Measurements from ENCODE around the gene FOXG1.

The FOXG1 gene

DNA sequence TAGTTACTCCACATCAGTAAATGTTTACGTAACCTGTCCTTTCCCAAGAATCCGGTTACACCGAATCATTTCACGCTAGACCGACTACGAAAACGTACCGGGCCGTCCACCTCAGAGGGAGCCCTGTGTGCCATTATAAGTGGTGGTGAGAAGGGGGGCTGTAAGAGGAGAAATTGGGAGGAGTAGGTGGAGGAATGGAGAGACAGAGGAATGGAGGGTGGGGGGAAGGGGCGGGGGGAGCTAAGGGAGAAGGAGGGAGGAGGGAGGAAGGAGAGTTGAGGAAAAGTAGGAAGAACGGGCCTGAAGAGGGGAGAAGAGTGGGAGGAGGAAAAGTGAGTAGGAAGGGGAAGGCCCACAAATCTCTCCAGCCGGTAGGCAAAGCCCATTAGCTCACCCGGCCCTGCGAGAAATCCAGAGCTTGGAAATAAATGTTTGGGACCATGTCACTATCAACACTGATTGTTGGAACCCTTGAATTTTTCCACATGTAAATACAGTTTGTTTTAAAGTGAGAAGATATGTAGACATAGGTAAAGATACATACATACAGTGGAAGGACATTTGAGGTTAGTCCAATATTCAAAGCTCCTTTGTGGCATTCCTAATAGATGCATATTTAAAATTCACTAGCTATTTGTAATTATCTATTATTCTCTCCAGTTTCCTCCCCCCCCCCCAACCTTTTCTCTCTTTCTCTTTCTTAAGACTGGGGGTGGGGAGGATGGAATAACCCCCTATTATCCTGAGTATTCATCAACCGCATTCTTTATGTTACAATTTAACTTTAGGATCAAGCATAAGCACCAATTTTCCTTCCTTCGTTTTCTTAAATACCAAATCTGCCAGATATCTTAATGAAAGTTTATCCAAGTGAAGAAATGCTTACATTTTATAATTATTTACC lies 2.1 kb upstream of the FOXG1 start:
- no peak for ATAC-seq (ENCODE audit: insufficient read depth, low read depth)
- no peak for DNase-seq
- H4K20me1 ChIP-seq (ENCODE audit: insufficient read depth, low read length): no peaks in the 10 kb centered on the region
- peaks cover 3% of the 10 kb centered on the region for H3K9me3 ChIP-seq (ENCODE audit: insufficient read depth, low read length, severe bottlenecking)
- no peaks in the 10 kb centered on the region for H3K36me3 ChIP-seq (ENCODE audit: insufficient read depth, low read length)
- H3K79me2 ChIP-seq (ENCODE audit: insufficient read depth, low read length): no peaks in the 10 kb centered on the region
- H2AFZ ChIP-seq (ENCODE audit: low read depth, low read length): no peak overlapping the region
- H3K4me3 ChIP-seq (ENCODE audit: low read depth in 1 of 2, low read length in 2 of 2): no peak overlapping the region
- H3K4me1 ChIP-seq (ENCODE audit: insufficient read depth, low read length): no peaks in the 10 kb centered on the region
- H3K27me3 ChIP-seq (ENCODE audit: insufficient read depth, low read length, poor library complexity): no peaks in the 10 kb centered on the region
- no peak overlapping the region for H3K27ac ChIP-seq (ENCODE audit: low read length)
- TF ChIP-seq, protein P1, sequence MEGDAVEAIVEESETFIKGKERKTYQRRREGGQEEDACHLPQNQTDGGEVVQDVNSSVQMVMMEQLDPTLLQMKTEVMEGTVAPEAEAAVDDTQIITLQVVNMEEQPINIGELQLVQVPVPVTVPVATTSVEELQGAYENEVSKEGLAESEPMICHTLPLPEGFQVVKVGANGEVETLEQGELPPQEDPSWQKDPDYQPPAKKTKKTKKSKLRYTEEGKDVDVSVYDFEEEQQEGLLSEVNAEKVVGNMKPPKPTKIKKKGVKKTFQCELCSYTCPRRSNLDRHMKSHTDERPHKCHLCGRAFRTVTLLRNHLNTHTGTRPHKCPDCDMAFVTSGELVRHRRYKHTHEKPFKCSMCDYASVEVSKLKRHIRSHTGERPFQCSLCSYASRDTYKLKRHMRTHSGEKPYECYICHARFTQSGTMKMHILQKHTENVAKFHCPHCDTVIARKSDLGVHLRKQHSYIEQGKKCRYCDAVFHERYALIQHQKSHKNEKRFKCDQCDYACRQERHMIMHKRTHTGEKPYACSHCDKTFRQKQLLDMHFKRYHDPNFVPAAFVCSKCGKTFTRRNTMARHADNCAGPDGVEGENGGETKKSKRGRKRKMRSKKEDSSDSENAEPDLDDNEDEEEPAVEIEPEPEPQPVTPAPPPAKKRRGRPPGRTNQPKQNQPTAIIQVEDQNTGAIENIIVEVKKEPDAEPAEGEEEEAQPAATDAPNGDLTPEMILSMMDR (IDR thresholded peaks at IDR 0.05; ENCODE audit: borderline replicate concordance, extremely low read depth, low read length, poor library complexity, severe bottlenecking): no peak
- TF ChIP-seq EZH2 (IDR thresholded peaks at IDR 0.05; ENCODE audit: borderline replicate concordance, low read depth, low read length, severe bottlenecking): no peak
- H3K9ac ChIP-seq (ENCODE audit: low read depth, low read length): no peak overlapping the region
- H3K4me2 ChIP-seq (ENCODE audit: insufficient read depth, low read length): no peak overlapping the region

DNA sequence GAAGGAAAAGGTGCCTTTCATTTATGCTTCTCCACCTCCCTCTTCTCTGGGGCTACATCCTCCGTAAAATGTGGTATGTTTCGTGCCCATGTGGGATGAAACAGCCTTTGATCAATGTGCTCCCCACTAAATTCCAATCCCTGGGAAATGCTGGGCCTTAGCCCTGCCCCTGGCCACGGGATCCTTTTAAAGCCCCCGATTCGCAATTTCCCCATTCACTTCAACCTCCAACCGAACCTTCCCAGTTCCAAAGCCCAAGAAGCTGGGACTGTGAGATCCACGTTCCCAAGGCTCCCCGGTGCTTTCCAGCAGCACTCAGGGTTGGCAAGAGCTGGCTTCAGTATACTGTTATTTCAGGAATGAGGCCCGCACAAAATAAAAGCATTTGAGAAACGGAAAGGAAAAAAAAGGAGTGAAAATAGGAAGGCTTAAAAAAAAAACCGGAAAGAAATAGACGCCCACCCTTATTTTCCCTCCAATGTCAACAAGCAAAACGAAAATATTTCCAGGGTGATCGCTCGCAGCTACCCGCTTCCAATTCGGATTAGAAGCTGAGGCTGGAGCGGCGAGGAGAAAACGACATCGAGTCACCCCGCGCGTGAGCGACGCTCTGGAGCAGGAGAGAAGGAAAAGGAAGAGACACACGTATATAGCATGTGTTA lies 1.3 kb upstream of the FOXG1 start:
- Histone ChIP-seq H3K27me3 (ENCODE audit: insufficient read depth, low read length, poor library complexity) (no peaks in the 10 kb centered on the region), H4K20me1 (ENCODE audit: insufficient read depth, low read length) (no peaks in the 10 kb centered on the region), H3K36me3 (ENCODE audit: insufficient read depth, low read length) (no peaks in the 10 kb centered on the region), H3K4me2 (ENCODE audit: insufficient read depth, low read length) (no peak overlapping the region), H3K27ac (ENCODE audit: low read length) (no peak overlapping the region), H3K4me3 (ENCODE audit: low read depth in 1 of 2, low read length in 2 of 2) (no peak overlapping the region), H2AFZ (ENCODE audit: low read depth, low read length) (no peak overlapping the region), H3K79me2 (ENCODE audit: insufficient read depth, low read length) (no peaks in the 10 kb centered on the region), H3K9ac (ENCODE audit: low read depth, low read length) (no peak overlapping the region), H3K9me3 (ENCODE audit: insufficient read depth, low read length, severe bottlenecking) (peaks cover 3% of the 10 kb centered on the region), H3K4me1 (ENCODE audit: insufficient read depth, low read length) (no peaks in the 10 kb centered on the region)
- TF ChIP-seq EZH2 (IDR thresholded peaks at IDR 0.05; ENCODE audit: borderline replicate concordance, low read depth, low read length, severe bottlenecking): no peak
- TF ChIP-seq, protein P1 (IDR thresholded peaks at IDR 0.05; ENCODE audit: borderline replicate concordance, extremely low read depth, low read length, poor library complexity, severe bottlenecking): no peak
- ATAC-seq (ENCODE audit: insufficient read depth, low read depth) (no peak), DNase-seq (no peak)

DNA sequence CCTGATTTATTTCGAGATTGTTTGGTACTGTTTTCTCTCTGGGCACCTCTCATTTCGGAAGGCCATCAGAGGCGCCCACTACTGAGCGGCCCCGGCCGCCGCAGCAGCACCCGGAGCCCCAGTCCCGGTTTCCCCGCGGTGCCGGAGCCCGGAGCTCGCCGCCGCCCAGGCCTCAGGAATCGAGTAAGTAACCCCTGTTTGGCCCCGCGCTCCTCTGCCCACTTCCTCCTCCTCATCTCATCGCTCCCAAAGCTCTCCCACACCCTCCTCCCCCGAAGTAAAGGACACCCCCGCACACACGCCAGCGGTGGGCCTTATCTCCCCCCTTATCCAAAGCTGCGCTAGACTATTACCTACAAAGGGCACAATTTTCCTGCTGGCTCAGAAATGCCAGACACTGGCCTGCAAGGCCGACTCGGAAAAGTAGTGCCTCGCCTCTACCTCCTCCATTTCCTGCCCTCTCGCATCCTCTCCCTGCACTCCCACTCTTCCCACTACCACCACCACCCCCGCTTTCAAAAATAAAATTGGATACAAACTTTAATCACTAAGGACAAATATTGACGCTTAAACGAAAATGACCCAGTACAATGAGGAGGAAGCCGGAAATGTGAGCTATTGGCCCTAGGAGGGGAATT lies 637 bp upstream of the FOXG1 start:
- Histone ChIP-seq H2AFZ (ENCODE audit: low read depth, low read length) (no peak overlapping the region), H3K27me3 (ENCODE audit: insufficient read depth, low read length, poor library complexity) (no peaks in the 10 kb centered on the region), H3K27ac (ENCODE audit: low read length) (no peak overlapping the region), H3K36me3 (ENCODE audit: insufficient read depth, low read length) (no peaks in the 10 kb centered on the region), H3K9me3 (ENCODE audit: insufficient read depth, low read length, severe bottlenecking) (peaks cover 3% of the 10 kb centered on the region), H3K4me1 (ENCODE audit: insufficient read depth, low read length) (no peaks in the 10 kb centered on the region), H3K79me2 (ENCODE audit: insufficient read depth, low read length) (no peaks in the 10 kb centered on the region), H3K4me2 (ENCODE audit: insufficient read depth, low read length) (no peak overlapping the region), H3K9ac (ENCODE audit: low read depth, low read length) (no peak overlapping the region), H3K4me3 (ENCODE audit: low read depth in 1 of 2, low read length in 2 of 2) (no peak overlapping the region), H4K20me1 (ENCODE audit: insufficient read depth, low read length) (no peaks in the 10 kb centered on the region)
- no peak for DNase-seq
- TF ChIP-seq EZH2 (IDR thresholded peaks at IDR 0.05; ENCODE audit: borderline replicate concordance, low read depth, low read length, severe bottlenecking): no peak
- TF ChIP-seq, protein P1 (IDR thresholded peaks at IDR 0.05; ENCODE audit: borderline replicate concordance, extremely low read depth, low read length, poor library complexity, severe bottlenecking): no peak
- ATAC-seq (ENCODE audit: insufficient read depth, low read depth): no peak
